OCI-LY3 (cell line): Measurements from ENCODE around the gene PLTP.

Experiments
- CTCF ChIP-seq: fragments of 200-600, 300-600 bp; sonication (generic); IDR thresholded peaks from 2 replicates; pipeline ENCODE4 v1.5.1; 2014; ENCODE audit warnings: antibody characterized with exemption, low read length, low read depth
- EZH2phosphoT487 ChIP-seq: fragments of 200-600 bp; shearing (Covaris generic); IDR thresholded peaks from 2 replicates; pipeline ENCODE4 v1.6.1; 2018; ENCODE audit warnings: antibody characterized with exemption, mixed run types, low read depth

DNA sequence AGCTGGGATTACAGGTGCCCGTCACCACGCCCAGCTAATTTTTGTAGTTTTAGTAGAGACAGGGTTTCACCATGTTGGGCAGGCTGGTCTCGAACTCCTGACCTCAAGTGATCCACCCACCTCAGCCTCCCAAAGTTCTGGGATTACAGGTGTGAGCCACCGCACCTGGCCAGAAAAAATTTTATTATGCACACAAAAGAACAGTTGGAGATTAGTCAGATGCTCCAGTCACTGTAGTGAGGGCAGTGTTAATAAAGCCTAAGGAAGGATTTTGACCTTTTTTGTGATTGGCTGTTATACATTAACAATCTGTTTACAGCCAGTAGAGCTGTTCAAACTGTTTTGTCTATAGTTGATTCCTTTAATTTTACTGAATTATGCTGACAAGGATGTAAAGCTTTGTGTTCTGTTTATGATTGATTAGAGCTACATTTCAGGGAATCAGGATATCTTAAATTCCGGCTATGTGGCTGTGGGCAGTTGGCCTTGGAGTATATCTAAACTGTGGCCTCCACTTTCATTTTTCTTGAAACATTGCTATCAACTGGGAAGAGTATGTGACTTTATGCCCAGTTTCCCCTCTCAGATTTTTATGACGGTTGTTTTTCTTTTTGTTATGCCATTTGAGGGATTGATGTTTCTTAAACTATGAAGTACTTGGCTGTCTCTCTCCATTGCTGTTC lies 44.7 kb downstream of the PLTP start:
- TF ChIP-seq CTCF, result no peak
- TF ChIP-seq EZH2phosphoT487, result no peak
